H1 (cell line): ENCODE measurements around the gene REXO5. TPM values are rescaled to one million over a fixed set of nuclear protein-coding genes. Genes with fewer than 3 reads are reported as not detected.

Experiments used
- CTCF ChIA-PET: fragments of 300-600 bp; sonication (Branson Sonifier 250); formaldehyde crosslinking; loops from one replicate; lab custom pipeline; 2021; ENCODE audit not compliant: partially characterized antibody; lab: Charles Lee
- POLR2A ChIA-PET: fragments of 300-600 bp; sonication (Branson Sonifier 250); formaldehyde crosslinking; loops from one replicate; lab custom pipeline; 2021; ENCODE audit warnings: inconsistent platforms; ENCODE audit not compliant: partially characterized antibody; lab: Charles Lee
- DNase-seq, 2 experiments: peaks; one replicate each; pipeline versions ENCODE4 v3.0.0 to v3.0.0-alpha.2; 2010 to 2022; ENCODE audit warnings: low spot score in 2 of 2, low read depth in 1 of 2, mixed read lengths in 1 of 2
- FAIRE-seq: peaks from 2 replicates; lab custom pipeline; 2011; peaks lifted over from hg19 to GRCh38; lab: Jason Lieb, UNC
- H2AFZ ChIP-seq: 2 replicates; pipeline ENCODE4 v1.8.1; 2012; ENCODE audit warnings: low read length, inconsistent platforms
- H2AK5ac ChIP-seq: 2 replicates; pipeline ENCODE4 v1.6.1; 2013; ENCODE audit warnings: low read depth, low read length
- H2BK120ac ChIP-seq: replicated peaks from 2 replicates; pipeline ENCODE3; 2013; ENCODE audit warnings: low read depth, low read length, inconsistent platforms
- H2BK12ac ChIP-seq: 2 replicates; pipeline ENCODE4 v1.6.1; 2013; ENCODE audit warnings: low read depth, low read length
- H2BK15ac ChIP-seq: 2 replicates; pipeline ENCODE4 v1.6.1; 2013; ENCODE audit warnings: low read length
- H2BK20ac ChIP-seq: 2 replicates; pipeline ENCODE4 v1.6.1; 2013; ENCODE audit warnings: low read length
- H2BK5ac ChIP-seq: 2 replicates; pipeline ENCODE4 v1.6.1; 2013; ENCODE audit warnings: low read depth, low read length
- H3K14ac ChIP-seq: 2 replicates; pipeline ENCODE4 v1.6.1; 2013; ENCODE audit warnings: inconsistent platforms; ENCODE audit not compliant: insufficient read length
- H3K18ac ChIP-seq: 2 replicates; pipeline ENCODE4 v1.6.1; 2013; ENCODE audit warnings: low read length; ENCODE audit errors: extremely low read depth
- H3K23ac ChIP-seq: 2 replicates; pipeline ENCODE4 v1.6.1; 2013; ENCODE audit warnings: inconsistent platforms; ENCODE audit not compliant: insufficient read length
- H3K23me2 ChIP-seq: 2 replicates; pipeline ENCODE4 v1.6.1; 2013; ENCODE audit warnings: low read depth, low read length
- H3K27ac ChIP-seq: 2 replicates; pipeline ENCODE4 v1.6.1; 2011; ENCODE audit warnings: low read depth, low read length, inconsistent platforms
- H3K27me3 ChIP-seq, 4 experiments: replicated peaks in 1 of 4; 1 replicate in 1 of 4; 2 replicates in 3 of 4; pipeline versions ENCODE4 v1.6.1 to v1.8.1; 2011 to 2013; ENCODE audit warnings: low read length in 3 of 4, mild to moderate bottlenecking in 3 of 4, inconsistent platforms in 2 of 4, mixed read lengths in 2 of 4, moderate library complexity in 1 of 4; ENCODE audit not compliant: control insufficient read depth in 3 of 4, insufficient read depth in 3 of 4; ENCODE audit errors: extremely low read depth in 1 of 4
- H3K36me3 ChIP-seq, 4 experiments: 2 replicates each; pipeline versions ENCODE4 v1.6.1 to v1.8.1; 2011 to 2013; ENCODE audit warnings: mild to moderate bottlenecking in 4 of 4, low read length in 3 of 4, moderate library complexity in 2 of 4, control low read depth in 1 of 4, inconsistent platforms in 1 of 4; ENCODE audit not compliant: insufficient read depth in 4 of 4, control insufficient read depth in 2 of 4
- H3K4ac ChIP-seq: replicated peaks from 2 replicates; pipeline ENCODE3; 2013; ENCODE audit warnings: low read length, low read depth, mixed read lengths, inconsistent platforms; ENCODE audit not compliant: insufficient read length
- H3K4me1 ChIP-seq, 4 experiments: replicated peaks in 1 of 4; 1 replicate in 1 of 4; 2 replicates in 3 of 4; pipeline versions ENCODE4 v1.6.1 to v1.8.1; 2011 to 2013; ENCODE audit warnings: low read length in 3 of 4, inconsistent platforms in 2 of 4, mixed read lengths in 1 of 4; ENCODE audit not compliant: insufficient read depth in 4 of 4, control insufficient read depth in 3 of 4
- H3K4me2 ChIP-seq, 2 experiments: 2 replicates each; pipeline versions ENCODE4 v1.6.1 to v1.8.1; 2011 to 2013; ENCODE audit warnings: low read depth in 2 of 2, low read length in 2 of 2, control low read depth in 1 of 2, inconsistent platforms in 1 of 2, mild to moderate bottlenecking in 1 of 2; ENCODE audit not compliant: insufficient read depth in 1 of 2
- H3K4me3 ChIP-seq, 4 experiments: fragments of 200-600, 300-600 bp in 1 of 4; sonication (generic), shearing (Covaris generic), sonication (Bioruptor Twin) in 1 of 4; 2 replicates each; pipeline versions ENCODE4 v1.5.1 to v1.8.1; 2011 to 2016; ENCODE audit warnings: low read length in 4 of 4, low read depth in 3 of 4, control low read depth in 2 of 4, inconsistent platforms in 2 of 4, mild to moderate bottlenecking in 2 of 4, mixed read lengths in 1 of 4, moderate library complexity in 1 of 4; ENCODE audit not compliant: insufficient read depth in 2 of 4; ENCODE audit errors: extremely low read depth in 1 of 4
- H3K56ac ChIP-seq: replicated peaks from 2 replicates; pipeline ENCODE3; 2013; ENCODE audit warnings: low read depth, mild to moderate bottlenecking, mixed read lengths, low read length, inconsistent platforms; ENCODE audit not compliant: insufficient read length
- H3K79me1 ChIP-seq: 2 replicates; pipeline ENCODE4 v1.6.1; 2013; ENCODE audit warnings: low read depth, low read length, control low read depth
- H3K79me2 ChIP-seq, 2 experiments: 2 replicates each; pipeline versions ENCODE4 v1.6.1 to v1.8.1; 2012 to 2013; ENCODE audit warnings: low read length in 2 of 2, mild to moderate bottlenecking in 2 of 2, inconsistent platforms in 1 of 2; ENCODE audit not compliant: insufficient read depth in 2 of 2, control insufficient read depth in 1 of 2
- H3K9ac ChIP-seq, 4 experiments: replicated peaks in 1 of 4; 1 replicate in 1 of 4; 2 replicates in 3 of 4; pipeline versions ENCODE4 v1.6.1 to v1.8.1; 2011 to 2013; ENCODE audit warnings: low read depth in 3 of 4, low read length in 3 of 4, control low read depth in 2 of 4, mild to moderate bottlenecking in 2 of 4, moderate library complexity in 2 of 4, inconsistent platforms in 1 of 4; ENCODE audit errors: extremely low read depth in 1 of 4
- H3K9me3 ChIP-seq, 2 experiments: 2 replicates each; pipeline versions ENCODE4 v1.6.1 to v1.8.1; 2012 to 2013; ENCODE audit warnings: mild to moderate bottlenecking in 2 of 2, moderate library complexity in 2 of 2, control low read depth in 1 of 2, inconsistent platforms in 1 of 2, low read depth in 1 of 2, low read length in 1 of 2, mixed read lengths in 1 of 2; ENCODE audit not compliant: insufficient read depth in 2 of 2
- H4K20me1 ChIP-seq, 2 experiments: replicated peaks in 1 of 2; 2 replicates each; pipeline versions ENCODE3 to v1.8.1; 2011 to 2013; ENCODE audit warnings: inconsistent platforms in 2 of 2, low read length in 2 of 2, mild to moderate bottlenecking in 1 of 2; ENCODE audit not compliant: insufficient read depth in 2 of 2, control insufficient read depth in 1 of 2
- H4K5ac ChIP-seq: 2 replicates; pipeline ENCODE4 v1.6.1; 2013; ENCODE audit warnings: low read length, low read depth, mixed read lengths, inconsistent platforms; ENCODE audit not compliant: insufficient read length
- H4K8ac ChIP-seq: 2 replicates; pipeline ENCODE4 v1.8.0; 2013; ENCODE audit warnings: mild to moderate bottlenecking, moderate library complexity, low read length, inconsistent platforms; ENCODE audit not compliant: insufficient read depth; ENCODE audit errors: extremely low read depth
- H4K91ac ChIP-seq: replicated peaks from 2 replicates; pipeline ENCODE3; 2013; ENCODE audit warnings: low read length, mixed read lengths, inconsistent platforms; ENCODE audit not compliant: insufficient read length
- CEBPB ChIP-seq: IDR thresholded peaks from 2 replicates; pipeline ENCODE4 v1.6.1; 2012; ENCODE audit warnings: low read depth, low read length
- CHD2 ChIP-seq: IDR thresholded peaks from 2 replicates; pipeline ENCODE4 v1.6.1; 2012; ENCODE audit warnings: low read length, improper control_type of control experiment
- CTCF ChIP-seq, 3 experiments: IDR thresholded peaks; 1 replicate in 2 of 3; 2 replicates in 1 of 3; pipeline versions ENCODE4 v1.5.1 to v1.6.1; 2011; ENCODE audit warnings: low read length in 3 of 3, mild to moderate bottlenecking in 3 of 3, inconsistent platforms in 2 of 3, low read depth in 1 of 3, moderate library complexity in 1 of 3; ENCODE audit not compliant: insufficient read depth in 1 of 3; ENCODE audit errors: control extremely low read depth in 1 of 3
- EGR1 ChIP-seq: IDR thresholded peaks from 2 replicates; pipeline ENCODE4 v1.6.1; 2011; ENCODE audit warnings: low read depth, low read length, borderline replicate concordance
- GABPA ChIP-seq: IDR thresholded peaks from 2 replicates; pipeline ENCODE4 v1.6.1; 2011; ENCODE audit warnings: mild to moderate bottlenecking, low read length, moderate library complexity, borderline replicate concordance; ENCODE audit not compliant: insufficient read depth
- HDAC2 ChIP-seq, 2 experiments: fragments of 300-600 bp in 1 of 2; sonication (generic) in 1 of 2; IDR thresholded peaks; 2 replicates each; pipeline ENCODE4 v1.6.1; 2011 to 2012; ENCODE audit warnings: low read depth in 2 of 2, low read length in 2 of 2, mild to moderate bottlenecking in 2 of 2, moderate library complexity in 2 of 2, borderline replicate concordance in 1 of 2, inconsistent platforms in 1 of 2
- SIRT6 ChIP-seq: IDR thresholded peaks from one replicate; pipeline ENCODE4 v1.7.1; 2012; ENCODE audit warnings: low read length, inconsistent platforms
- SUZ12 ChIP-seq: fragments of 200-600 bp; sonication (generic); IDR thresholded peaks from 2 replicates; pipeline ENCODE4 v1.6.1; 2012; ENCODE audit warnings: mild to moderate bottlenecking, inconsistent platforms, low read length, moderate library complexity, mixed read lengths
- TAF7 ChIP-seq: optimal IDR thresholded peaks from 2 replicates; pipeline ENCODE3; 2011; ENCODE audit warnings: low read depth, mild to moderate bottlenecking, inconsistent platforms, low read length, moderate library complexity, borderline replicate concordance
- TEAD4 ChIP-seq: IDR thresholded peaks from 2 replicates; pipeline ENCODE4 v1.6.1; 2012; ENCODE audit warnings: low read depth, low read length, inconsistent platforms, mixed read lengths
- WGBS, 2 experiments: shearing (Covaris generic) in 1 of 2; methylation state at CpG; one replicate each; pipeline versions ENCODE4 v1.1.6 to v1.1.7; 2013 to 2015; ENCODE audit warnings: low lambda C conversion rate in 2 of 2, mixed read lengths in 2 of 2, inconsistent platforms in 1 of 2, low coverage in 1 of 2, missing lambda C conversion rate in 1 of 2; ENCODE audit not compliant: insufficient replicate concordance in 2 of 2, insufficient coverage in 1 of 2, insufficient read length in 1 of 2; ENCODE audit errors: extremely low coverage in 1 of 2, missing lambda C conversion rate in 1 of 2; 5-methylcytosine and 5-hydroxymethylcytosine counted together
- polyA plus RNA-seq, 7 experiments: library from polyadenylated mRNA; depleted of rRNA in 3 of 7; stranded (reverse) in 5 of 7; unstranded in 2 of 7; fragments of >200 nt in 5 of 7; fragments of 200-250 nt in 2 of 7; gene quantifications; 1 replicate in 5 of 7; 2 replicates in 1 of 7; 4 replicates in 1 of 7; pipeline versions ENCODE4 v1.2.1 to v1.2.3, GENCODE V29; 2011 to 2013; ENCODE audit warnings: missing spikeins in 2 of 7, mixed read lengths in 2 of 7
- total RNA-seq: library from RNA; stranded (reverse); fragmentation: NEBNext Ultra II Directional; extraction: Animal tissue kit (Norgen Biotek cat#: 25700); gene quantifications from 2 replicates; pipeline ENCODE4 v1.2.1, GENCODE V29; 2021

The REXO5 gene
- total and polyA plus RNA-seq, 2 of the 8 experiments (the other 6 are each of a cell fraction or from before 2014, with no cell fraction given) = 2.4 to 8.9 TPM

GRCh38 chr16:20870122-20870820 is 63.9 kb downstream of the REXO5 start:
- Histone ChIP-seq H2BK20ac (no peak overlapping the region), H3K9me3 (no peaks in the 10 kb centered on the region), H3K56ac (no peak overlapping the region), H4K20me1 (peaks cover 0 to 4% of the 10 kb centered on the region in 2 experiments), H2BK5ac (no peak overlapping the region), H2BK120ac (no peak overlapping the region), H3K36me3 (no peaks in the 10 kb centered on the region), H3K79me2 (peaks cover 6 to 86% of the 10 kb centered on the region in 2 experiments; a peak in 3 of 4 replicates), H3K18ac (no peak overlapping the region), H3K27me3 (no peaks in the 10 kb centered on the region), H3K4ac (no peak overlapping the region), H3K23me2 (no peaks in the 10 kb centered on the region), H3K4me2 (no peak overlapping the region), H2AK5ac (no peak overlapping the region), H3K14ac (no peak overlapping the region), H3K4me1 (peaks cover 0 to 4% (median under 1%) of the 10 kb centered on the region in 4 experiments; a peak in 3 of 7 replicates), H2BK12ac (no peak overlapping the region), H3K4me3 (no peak overlapping the region), H3K27ac (no peak overlapping the region), H3K79me1 (peaks cover 5% of the 10 kb centered on the region; the same call in 1 of the 2 replicates), H3K9ac (no peak overlapping the region; a peak in 1 of 7 replicates), H2AFZ (no peak overlapping the region), H4K91ac (no peak overlapping the region), H4K5ac (no peak overlapping the region), H3K23ac (no peak overlapping the region), H2BK15ac (no peak overlapping the region), H4K8ac (no peak overlapping the region)
- DNase-seq = no peak
- ChIA-PET CTCF (no interaction called here), POLR2A (interaction anchor here (1.2 kb wide), 1 partner anchor 21 kb away, joined by 4 read pairs; no protein-coding TSS in a partner anchor)
- WGBS, 2 experiments = 94% methylated on average over 2 of the region's 2 CpGs; no CpG with 5 or more reads in 1 of the 2 experiments
- no peak for FAIRE-seq
- TF ChIP-seq TAF7 (no peak), GABPA (no peak), SIRT6 (no peak), CEBPB (no peak), TEAD4 (no peak), EGR1 (no peak), CTCF (IDR thresholded peaks at IDR 0.05; ENCODE audit: control extremely low read depth in 1 of 3, insufficient read depth in 1 of 3, low read depth in 1 of 3, low read length in 3 of 3) (no peak), HDAC2 (IDR thresholded peaks at IDR 0.05; ENCODE audit: borderline replicate concordance in 1 of 2, low read depth in 2 of 2, low read length in 2 of 2) (no peak), CHD2 (no peak), SUZ12 (no peak)
